HepG2 (cell line): ENCODE data around the gene PRSS22. TPM values are rescaled to one million over a fixed set of nuclear protein-coding genes. Genes with fewer than 3 reads are reported as not detected.

Experiments
- ELF4 ChIP-seq: sonication (generic); formaldehyde crosslinking; IDR thresholded peaks from 2 replicates; pipeline ENCODE4 v1.5.0; 2020; ENCODE audit warnings: missing genetic modification reagents, mild to moderate bottlenecking, moderate library complexity, borderline replicate concordance
- PAF1 ChIP-seq: IDR thresholded peaks from 2 replicates; pipeline ENCODE4 v1.6.1; 2016; ENCODE audit warnings: missing genetic modification reagents, missing compliant biosample characterization
- PITX1 ChIP-seq: sonication (generic); formaldehyde crosslinking; IDR thresholded peaks from 2 replicates; pipeline ENCODE4 v1.5.1; 2020; ENCODE audit warnings: mild to moderate bottlenecking, missing genetic modification reagents
- SALL2 ChIP-seq: sonication (generic); formaldehyde crosslinking; IDR thresholded peaks from 2 replicates; pipeline ENCODE4 v1.8.1; 2023; ENCODE audit warnings: mild to moderate bottlenecking, missing genetic modification reagents, inconsistent platforms
- SPEN ChIP-seq: sonication (generic); formaldehyde crosslinking; IDR thresholded peaks from 2 replicates; pipeline ENCODE4 v1.5.1; 2020; ENCODE audit warnings: low read depth, mild to moderate bottlenecking, missing genetic modification reagents
- U2AF1 ChIP-seq: fragments of 200-400 bp; formaldehyde crosslinking; optimal IDR thresholded peaks from 2 replicates; pipeline ENCODE3; 2017; ENCODE audit warnings: mild to moderate bottlenecking, low read depth, low read length
- ZNF274 ChIP-seq: sonication (generic); formaldehyde crosslinking; IDR thresholded peaks from 2 replicates; pipeline ENCODE4 v1.5.1; 2020; ENCODE audit warnings: mild to moderate bottlenecking, missing genetic modification reagents
- ZNF468 ChIP-seq: sonication (generic); formaldehyde crosslinking; IDR thresholded peaks from 2 replicates; pipeline ENCODE4 v1.8.0; 2022; ENCODE audit warnings: mild to moderate bottlenecking, moderate library complexity, missing genetic modification reagents
- ZZZ3 ChIP-seq: sonication (generic); formaldehyde crosslinking; IDR thresholded peaks from 2 replicates; pipeline ENCODE4 v1.4.0; 2020; ENCODE audit warnings: missing genetic modification reagents, mild to moderate bottlenecking, borderline replicate concordance
- polyA plus RNA-seq, 8 experiments: library from polyadenylated mRNA; depleted of rRNA in 3 of 8; stranded (reverse) in 7 of 8; unstranded in 1 of 8; fragments of >200 nt; fragmentation: Illumina TruSeq in 4 of 8; extraction: Trizol in 4 of 8; gene quantifications; 2 replicates each; pipeline versions ENCODE4 v1.2.1 to v1.2.3, GENCODE V29; 2011 to 2016; ENCODE audit warnings: low read depth in 4 of 8, missing spikeins in 1 of 8, mixed read lengths in 1 of 8; ENCODE audit not compliant: insufficient read depth in 1 of 8
- total RNA-seq, 5 experiments: library from RNA; depleted of rRNA; stranded (reverse); fragments of >200 nt; fragmentation: Illumina TruSeq; extraction: Trizol; gene quantifications; 2 replicates each; pipeline ENCODE4 v1.2.3, GENCODE V29; 2016; ENCODE audit warnings: low read depth in 1 of 5
- TF ChIP-seq, protein P1 (sequence below), 2 experiments: fragments of 450-650 bp in 1 of 2; sonication (generic) in 1 of 2; formaldehyde crosslinking in 1 of 2; IDR thresholded peaks; 2 replicates each; pipeline versions ENCODE4 v1.6.1 to v1.8.0; 2016 to 2022; ENCODE audit warnings: antibody characterized with exemption in 1 of 2, mild to moderate bottlenecking in 1 of 2, missing genetic modification reagents in 1 of 2
- TF ChIP-seq, protein P2 (sequence below): IDR thresholded peaks from 2 replicates; pipeline ENCODE4 v1.6.1; 2016; ENCODE audit warnings: missing genetic modification reagents, missing compliant biosample characterization
- TF ChIP-seq, protein P3 (sequence below): sonication (generic); formaldehyde crosslinking; IDR thresholded peaks from 2 replicates; pipeline ENCODE4 v1.9.0; 2021; ENCODE audit warnings: mild to moderate bottlenecking, missing genetic modification reagents

Gene PRSS22
- total and polyA plus RNA-seq, 2 of the 13 experiments (the other 11 are each of a cell fraction or from before 2014, with no cell fraction given) = 0.24 to 0.32 TPM

DNA sequence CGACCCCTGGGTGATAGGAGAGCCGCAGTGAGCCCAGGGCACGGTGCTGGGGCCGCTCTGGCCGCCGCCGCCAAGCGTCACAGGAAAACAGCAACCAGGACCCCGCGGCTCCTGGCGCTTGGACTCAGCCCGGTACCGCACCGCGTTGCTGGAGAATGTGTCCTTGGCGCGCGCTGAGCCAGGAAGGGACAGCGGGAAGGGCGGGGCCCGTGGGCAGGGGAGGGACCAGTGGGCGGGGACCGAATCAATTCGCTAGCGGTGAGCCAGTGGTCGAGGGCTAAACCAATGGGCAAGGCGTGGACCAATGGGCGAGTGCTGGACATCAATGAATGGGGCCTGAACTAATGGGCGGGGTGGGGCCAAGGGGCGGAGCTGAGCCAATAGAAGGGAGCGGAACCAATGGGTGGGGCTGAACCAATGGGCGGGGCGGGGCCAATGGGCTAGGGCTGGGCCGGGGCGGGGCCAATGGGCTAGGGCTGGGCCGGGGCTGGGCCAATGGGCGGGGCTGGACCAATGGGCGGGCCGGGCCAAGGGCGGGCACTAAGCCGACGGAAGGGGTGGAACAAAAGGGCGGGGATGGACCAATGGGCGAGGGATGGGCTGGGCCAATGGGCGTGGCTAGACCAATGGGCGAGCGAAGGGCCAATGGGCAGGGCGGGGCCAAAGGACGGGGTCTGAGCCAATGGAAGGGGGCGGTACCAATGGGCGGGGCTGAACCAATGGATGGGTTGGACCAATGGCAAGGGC lies 47.4 kb upstream of the PRSS22 start (continued):
- TF ChIP-seq, protein P1, sequence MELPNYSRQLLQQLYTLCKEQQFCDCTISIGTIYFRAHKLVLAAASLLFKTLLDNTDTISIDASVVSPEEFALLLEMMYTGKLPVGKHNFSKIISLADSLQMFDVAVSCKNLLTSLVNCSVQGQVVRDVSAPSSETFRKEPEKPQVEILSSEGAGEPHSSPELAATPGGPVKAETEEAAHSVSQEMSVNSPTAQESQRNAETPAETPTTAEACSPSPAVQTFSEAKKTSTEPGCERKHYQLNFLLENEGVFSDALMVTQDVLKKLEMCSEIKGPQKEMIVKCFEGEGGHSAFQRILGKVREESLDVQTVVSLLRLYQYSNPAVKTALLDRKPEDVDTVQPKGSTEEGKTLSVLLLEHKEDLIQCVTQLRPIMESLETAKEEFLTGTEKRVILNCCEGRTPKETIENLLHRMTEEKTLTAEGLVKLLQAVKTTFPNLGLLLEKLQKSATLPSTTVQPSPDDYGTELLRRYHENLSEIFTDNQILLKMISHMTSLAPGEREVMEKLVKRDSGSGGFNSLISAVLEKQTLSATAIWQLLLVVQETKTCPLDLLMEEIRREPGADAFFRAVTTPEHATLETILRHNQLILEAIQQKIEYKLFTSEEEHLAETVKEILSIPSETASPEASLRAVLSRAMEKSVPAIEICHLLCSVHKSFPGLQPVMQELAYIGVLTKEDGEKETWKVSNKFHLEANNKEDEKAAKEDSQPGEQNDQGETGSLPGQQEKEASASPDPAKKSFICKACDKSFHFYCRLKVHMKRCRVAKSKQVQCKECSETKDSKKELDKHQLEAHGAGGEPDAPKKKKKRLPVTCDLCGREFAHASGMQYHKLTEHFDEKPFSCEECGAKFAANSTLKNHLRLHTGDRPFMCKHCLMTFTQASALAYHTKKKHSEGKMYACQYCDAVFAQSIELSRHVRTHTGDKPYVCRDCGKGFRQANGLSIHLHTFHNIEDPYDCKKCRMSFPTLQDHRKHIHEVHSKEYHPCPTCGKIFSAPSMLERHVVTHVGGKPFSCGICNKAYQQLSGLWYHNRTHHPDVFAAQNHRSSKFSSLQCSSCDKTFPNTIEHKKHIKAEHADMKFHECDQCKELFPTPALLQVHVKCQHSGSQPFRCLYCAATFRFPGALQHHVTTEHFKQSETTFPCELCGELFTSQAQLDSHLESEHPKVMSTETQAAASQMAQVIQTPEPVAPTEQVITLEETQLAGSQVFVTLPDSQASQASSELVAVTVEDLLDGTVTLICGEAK (IDR thresholded peaks at IDR 0.05) = no peak
- TF ChIP-seq, protein P1 (CRISPR knock-in tag; IDR thresholded peaks at IDR 0.05) = no peak
- TF ChIP-seq PAF1 (CRISPR knock-in tag) (no peak), ZZZ3 (CRISPR knock-in tag) (no peak), PITX1 (CRISPR knock-in tag) (peak; percentile 63; the same call in 1 of the 2 replicates), ZNF468 (CRISPR knock-in tag) (no peak), SPEN (no peak; the same call in 1 of the 2 replicates), SALL2 (CRISPR knock-in tag) (peak; percentile 49; the same call in 1 of the 2 replicates), U2AF1 (no peak), ELF4 (CRISPR knock-in tag) (no peak), ZNF274 (CRISPR knock-in tag) (peak; percentile 87; the same call in 1 of the 2 replicates)
- TF ChIP-seq, protein P2, sequence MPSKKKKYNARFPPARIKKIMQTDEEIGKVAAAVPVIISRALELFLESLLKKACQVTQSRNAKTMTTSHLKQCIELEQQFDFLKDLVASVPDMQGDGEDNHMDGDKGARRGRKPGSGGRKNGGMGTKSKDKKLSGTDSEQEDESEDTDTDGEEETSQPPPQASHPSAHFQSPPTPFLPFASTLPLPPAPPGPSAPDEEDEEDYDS (CRISPR knock-in tag) = peak; percentile 99
- TF ChIP-seq, protein P3, sequence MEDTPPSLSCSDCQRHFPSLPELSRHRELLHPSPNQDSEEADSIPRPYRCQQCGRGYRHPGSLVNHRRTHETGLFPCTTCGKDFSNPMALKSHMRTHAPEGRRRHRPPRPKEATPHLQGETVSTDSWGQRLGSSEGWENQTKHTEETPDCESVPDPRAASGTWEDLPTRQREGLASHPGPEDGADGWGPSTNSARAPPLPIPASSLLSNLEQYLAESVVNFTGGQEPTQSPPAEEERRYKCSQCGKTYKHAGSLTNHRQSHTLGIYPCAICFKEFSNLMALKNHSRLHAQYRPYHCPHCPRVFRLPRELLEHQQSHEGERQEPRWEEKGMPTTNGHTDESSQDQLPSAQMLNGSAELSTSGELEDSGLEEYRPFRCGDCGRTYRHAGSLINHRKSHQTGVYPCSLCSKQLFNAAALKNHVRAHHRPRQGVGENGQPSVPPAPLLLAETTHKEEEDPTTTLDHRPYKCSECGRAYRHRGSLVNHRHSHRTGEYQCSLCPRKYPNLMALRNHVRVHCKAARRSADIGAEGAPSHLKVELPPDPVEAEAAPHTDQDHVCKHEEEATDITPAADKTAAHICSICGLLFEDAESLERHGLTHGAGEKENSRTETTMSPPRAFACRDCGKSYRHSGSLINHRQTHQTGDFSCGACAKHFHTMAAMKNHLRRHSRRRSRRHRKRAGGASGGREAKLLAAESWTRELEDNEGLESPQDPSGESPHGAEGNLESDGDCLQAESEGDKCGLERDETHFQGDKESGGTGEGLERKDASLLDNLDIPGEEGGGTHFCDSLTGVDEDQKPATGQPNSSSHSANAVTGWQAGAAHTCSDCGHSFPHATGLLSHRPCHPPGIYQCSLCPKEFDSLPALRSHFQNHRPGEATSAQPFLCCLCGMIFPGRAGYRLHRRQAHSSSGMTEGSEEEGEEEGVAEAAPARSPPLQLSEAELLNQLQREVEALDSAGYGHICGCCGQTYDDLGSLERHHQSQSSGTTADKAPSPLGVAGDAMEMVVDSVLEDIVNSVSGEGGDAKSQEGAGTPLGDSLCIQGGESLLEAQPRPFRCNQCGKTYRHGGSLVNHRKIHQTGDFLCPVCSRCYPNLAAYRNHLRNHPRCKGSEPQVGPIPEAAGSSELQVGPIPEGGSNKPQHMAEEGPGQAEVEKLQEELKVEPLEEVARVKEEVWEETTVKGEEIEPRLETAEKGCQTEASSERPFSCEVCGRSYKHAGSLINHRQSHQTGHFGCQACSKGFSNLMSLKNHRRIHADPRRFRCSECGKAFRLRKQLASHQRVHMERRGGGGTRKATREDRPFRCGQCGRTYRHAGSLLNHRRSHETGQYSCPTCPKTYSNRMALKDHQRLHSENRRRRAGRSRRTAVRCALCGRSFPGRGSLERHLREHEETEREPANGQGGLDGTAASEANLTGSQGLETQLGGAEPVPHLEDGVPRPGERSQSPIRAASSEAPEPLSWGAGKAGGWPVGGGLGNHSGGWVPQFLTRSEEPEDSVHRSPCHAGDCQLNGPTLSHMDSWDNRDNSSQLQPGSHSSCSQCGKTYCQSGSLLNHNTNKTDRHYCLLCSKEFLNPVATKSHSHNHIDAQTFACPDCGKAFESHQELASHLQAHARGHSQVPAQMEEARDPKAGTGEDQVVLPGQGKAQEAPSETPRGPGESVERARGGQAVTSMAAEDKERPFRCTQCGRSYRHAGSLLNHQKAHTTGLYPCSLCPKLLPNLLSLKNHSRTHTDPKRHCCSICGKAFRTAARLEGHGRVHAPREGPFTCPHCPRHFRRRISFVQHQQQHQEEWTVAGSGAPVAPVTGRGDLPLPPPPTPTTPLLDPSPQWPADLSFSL = no peak
